IPS-NIHi7 (cell line): Measurements from ENCODE around the gene NDST3.
A peak's percentile ranks its signal among the peaks of the same experiment; 100 is the strongest.

Experiments used
- DNase-seq: peaks from one replicate; pipeline ENCODE4 v3.0.0; 2012; ENCODE audit warnings: mixed read lengths; ENCODE audit errors: extremely low spot score

NDST3 gene

GRCh38 chr4:118081434-118081833, 47.1 kb downstream of the NDST3 start:
- no peak for DNase-seq

DNA sequence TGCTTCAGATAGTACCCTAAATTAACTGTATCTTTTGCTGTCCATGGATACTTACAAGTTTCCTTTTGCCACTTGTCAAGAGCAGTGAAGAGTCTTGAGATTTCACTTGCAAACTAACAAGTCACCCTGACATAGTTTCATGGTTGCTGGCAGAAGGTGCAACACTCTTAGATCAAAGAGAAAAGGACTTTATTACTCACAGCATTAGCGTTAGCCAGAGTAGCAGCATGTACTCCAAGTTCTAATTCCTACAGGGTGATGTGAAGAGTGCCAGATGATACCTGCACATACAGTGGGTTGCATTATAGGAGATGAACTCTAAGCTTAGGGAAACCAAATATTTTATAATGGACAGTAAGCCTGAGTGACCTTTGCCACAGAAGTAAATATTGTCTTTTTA, 47.9 kb downstream of the NDST3 start:
- no peak for DNase-seq

DNA sequence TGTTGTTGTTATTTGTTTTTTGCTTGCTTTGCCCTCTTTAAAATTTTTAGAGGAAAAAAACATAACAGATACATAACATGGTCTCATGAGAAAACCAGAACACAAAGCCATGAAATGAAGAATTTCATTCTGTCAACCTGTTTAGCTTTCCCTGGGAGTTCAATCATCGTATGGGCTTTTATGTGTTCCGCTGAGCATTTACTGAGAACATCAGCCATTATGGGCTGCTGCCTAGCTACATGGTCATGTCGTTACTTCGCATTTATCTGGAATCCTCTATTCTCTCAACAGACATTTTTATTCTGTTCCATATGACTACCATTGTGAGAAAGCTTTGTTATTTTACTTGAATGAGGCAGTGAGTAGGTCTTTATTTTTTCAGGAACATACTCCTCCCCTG, 51.4 kb downstream of the NDST3 start:
- no peak for DNase-seq

GRCh38 chr4:118086344-118086743, 52.1 kb downstream of the NDST3 start:
- peak; percentile 22 for DNase-seq

DNA sequence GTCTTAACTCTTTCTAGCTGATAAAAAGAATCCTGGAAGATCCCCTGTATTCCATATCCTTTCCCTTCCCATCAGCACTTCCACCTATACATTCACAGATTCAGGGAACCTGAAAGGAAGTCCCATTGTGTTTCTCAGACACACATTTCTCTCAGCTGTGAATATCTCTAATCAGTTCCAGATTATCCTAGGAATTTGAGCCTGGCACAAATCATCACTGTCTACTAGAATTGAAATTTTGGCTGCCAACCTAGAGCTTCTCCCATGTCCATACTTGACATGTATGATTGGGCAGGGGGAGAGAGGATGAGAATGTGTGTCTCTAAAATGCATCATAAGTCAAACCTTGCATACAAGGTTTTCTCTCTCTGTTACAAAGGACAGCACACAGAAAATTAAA, 53.1 kb downstream of the NDST3 start:
- no peak for DNase-seq

DNA sequence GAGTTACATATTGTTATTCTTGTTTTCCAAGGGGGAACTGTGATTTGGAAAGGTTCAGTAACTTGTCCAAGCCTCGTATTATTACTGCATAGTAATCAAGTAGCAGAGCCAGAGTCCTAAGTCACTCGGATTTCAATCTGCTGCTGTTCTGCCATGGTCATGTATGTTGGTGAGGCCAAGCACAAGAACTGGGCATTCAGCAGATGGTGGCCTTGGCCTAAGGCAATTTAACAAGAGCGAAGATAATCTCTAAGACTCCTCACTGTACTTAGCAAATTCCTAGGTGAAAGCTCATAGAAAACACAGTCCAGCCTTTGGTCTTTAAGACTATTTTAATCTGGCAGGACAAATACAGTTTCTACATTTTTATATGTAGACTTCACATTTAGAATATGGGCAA, 64.8 kb downstream of the NDST3 start:
- DNase-seq: no peak

- no peak for DNase-seq
These were observed 67.9 kb downstream of the NDST3 start for GRCh38 chr4:118102195-118102594.

DNA sequence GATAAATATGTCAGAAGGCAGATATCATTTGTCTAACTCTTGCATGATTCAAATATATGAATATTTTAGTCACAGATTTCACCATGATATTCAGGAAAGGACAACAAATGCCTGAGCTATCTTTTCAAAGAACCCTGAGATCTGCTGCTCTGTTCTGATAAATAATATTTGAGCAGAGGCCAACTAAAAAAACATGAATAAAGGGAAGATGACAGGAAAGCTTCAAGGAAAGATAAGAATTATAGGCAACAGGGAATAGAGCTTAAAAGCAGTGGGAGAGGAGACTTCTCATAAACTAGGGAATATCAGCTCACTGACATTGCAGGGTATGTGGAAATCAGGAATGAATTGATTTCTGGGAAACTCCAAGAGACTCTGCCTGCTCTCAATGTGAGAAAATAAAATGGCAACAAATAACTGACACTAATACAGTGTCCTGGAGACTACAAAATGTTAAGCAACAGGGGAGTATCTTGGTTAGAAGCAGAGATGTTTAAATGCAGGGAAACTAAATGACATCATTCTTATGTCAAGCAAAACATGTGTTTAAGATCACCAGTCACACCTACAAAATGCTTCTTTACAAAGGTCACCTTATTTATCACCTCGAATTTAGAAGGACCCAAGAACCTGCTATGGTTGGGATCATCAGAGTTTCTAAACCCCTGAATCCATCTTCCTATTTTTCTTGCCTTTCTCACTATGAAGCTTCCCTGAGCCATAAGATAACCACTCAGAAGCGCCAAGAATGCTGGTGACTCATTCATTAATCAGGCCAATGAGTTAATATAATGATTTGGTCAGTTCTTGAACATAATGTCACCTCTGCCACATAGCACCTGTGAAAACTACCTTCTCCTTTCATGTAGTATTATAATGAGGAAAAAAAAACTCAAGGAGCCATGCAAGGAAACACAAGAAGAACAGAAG, 78.1 kb downstream of the NDST3 start:
- DNase-seq: no peak

GRCh38 chr4:118113220-118113619, 78.9 kb downstream of the NDST3 start:
- DNase-seq: no peak

DNA sequence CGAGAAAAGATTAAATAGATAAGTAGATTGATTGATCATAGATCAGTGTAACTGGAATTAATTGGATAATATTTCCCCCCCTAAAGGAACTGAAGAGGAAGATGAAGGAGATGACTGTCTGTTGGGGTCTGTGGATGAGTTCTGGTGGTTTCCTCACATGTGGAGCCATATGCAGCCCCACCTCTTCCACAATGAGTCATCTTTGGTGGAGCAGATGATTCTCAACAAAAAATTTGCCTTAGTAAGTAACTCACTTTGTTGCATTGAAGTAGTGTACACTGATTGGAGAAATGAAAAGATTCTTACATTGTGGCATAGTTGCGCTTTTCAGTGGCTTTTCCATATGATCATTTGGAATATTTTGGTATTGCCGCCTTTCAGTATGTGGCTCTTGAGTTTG, 80.4 kb downstream of the NDST3 start:
- DNase-seq: no peak

DNA sequence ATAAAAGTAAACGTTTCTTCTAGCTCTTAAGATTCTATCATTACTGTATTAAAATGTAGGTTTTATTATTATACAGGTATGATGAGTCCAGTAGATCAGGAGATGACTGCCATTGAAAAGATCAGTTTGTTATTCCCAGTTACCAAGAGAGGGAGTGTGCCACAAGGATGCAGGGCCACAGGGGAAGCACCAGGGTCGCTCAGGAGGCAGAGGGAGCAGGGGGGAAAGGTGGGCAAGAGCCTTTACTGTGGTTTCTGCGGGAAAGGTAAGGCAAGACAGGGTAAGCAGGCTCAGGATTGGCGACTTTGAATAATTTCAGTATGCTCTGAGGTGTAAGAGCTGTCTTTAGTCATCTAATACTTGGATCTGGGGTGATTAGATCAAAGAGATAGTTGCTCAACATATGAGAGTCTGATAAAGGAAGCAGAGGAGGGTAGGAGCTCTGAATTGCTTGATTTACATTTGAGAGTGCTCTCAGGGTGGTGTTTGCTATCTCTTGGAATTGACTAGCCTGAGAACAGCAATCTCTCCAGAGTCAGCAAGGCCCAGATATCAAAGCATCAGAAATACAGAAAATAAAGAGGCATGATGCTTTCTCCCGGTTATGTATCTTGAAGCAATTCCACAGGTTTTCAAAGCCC, 86.0 kb downstream of the NDST3 start:
- peak; percentile 15 for DNase-seq

DNA sequence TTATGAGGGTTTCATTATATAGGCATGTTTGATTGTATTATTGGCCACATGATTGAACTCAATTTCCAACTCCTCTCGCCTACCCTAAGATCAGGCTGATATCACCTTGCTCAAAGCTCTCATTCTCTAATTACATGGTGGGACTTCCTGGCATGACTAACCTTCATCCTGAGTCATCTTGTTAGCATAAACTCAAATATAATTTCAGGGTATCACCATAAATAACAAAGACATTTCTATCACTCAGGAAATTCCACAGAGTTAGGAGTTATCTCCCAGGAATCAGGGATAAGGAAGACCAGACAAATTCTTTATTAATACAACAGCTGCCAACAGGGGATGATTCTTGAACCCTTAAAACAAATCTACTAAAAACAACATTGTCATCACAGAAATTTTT, 90.7 kb downstream of the NDST3 start:
- no peak for DNase-seq

DNA sequence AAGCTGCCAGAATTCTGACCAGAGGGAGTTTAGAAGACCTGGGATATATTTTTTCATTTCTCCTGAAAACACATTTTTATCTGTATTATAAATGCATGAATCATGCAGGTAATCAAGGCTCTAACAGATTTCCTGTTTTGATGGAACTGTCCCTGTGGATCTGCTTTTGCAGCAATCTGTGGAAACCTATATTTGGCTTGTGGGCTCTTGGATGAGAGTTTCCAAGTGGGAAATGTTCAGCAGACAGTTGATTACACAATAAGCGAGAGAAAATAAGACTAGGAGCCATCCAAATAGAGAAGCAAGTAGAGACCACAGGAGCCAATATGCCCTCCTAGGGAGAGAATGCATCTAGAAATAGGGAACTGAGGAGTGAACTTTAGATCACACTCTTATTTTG, 105.0 kb downstream of the NDST3 start:
- no peak for DNase-seq

GRCh38 chr4:118141240-118141639, 107.0 kb downstream of the NDST3 start:
- no peak for DNase-seq

DNA sequence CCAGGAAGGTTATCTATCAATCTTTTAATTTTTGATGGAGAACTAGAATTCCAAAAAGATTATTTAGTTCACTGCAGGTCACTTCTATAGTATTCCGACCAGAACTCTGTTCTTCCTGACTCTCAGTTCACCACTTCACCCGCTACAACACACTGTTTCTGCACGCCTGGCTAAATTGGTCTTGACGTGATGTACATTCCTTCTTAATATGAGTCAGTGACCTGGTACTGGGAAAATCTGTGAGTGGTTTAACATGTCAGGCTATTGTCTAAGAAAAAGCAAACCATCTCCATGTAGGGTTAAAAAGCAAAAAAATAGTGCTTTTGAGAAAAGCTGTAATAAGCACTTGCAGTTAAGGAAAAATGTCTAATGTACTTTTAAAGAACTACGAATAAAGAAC, 120.4 kb downstream of the NDST3 start:
- no peak for DNase-seq

GRCh38 chr4:118155516-118155915, 121.2 kb downstream of the NDST3 start:
- DNase-seq: no peak

- no peak for DNase-seq
These were observed 124.6 kb downstream of the NDST3 start for GRCh38 chr4:118158763-118159375.

- DNase-seq: no peak
These were observed 133.0 kb downstream of the NDST3 start for GRCh38 chr4:118167306-118167705.

GRCh38 chr4:118171381-118171780, 137.1 kb downstream of the NDST3 start:
- no peak for DNase-seq

- no peak for DNase-seq
These were observed 138.8 kb downstream of the NDST3 start for GRCh38 chr4:118173126-118173525.

DNA sequence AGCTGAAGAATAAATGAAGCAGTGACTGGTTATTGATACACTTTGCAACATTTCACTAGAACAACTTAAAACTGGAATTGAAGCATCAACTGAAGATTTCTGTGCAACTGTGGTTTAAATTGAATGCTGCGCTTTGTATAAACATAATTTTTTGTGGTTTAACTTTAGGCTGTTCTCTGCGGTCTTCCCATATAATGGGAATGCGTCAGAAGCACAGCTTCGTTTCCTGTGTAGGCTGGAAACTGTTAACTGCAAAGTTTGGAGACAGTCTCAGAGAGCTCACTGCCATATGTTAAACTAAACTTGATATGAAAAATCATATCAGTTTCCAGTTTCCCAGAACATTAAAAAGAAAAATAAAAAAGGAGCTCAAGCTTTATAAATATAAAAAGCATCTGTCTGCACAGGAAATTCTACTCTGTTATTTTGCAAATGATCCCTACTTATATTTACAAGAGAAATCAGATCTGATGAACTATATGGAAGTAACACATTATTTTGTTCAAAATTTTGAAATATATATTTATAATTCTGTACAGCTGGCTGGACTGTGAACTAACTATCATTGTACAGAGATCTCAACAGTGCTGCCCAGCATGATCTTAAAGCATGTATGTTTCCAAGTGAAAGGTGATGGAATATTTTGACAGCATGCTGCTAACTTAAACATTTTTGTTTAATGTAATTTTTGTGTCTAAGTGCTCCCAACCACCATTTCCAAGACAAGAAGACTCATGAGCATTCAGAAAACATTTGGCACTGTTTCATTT, 139.9 kb downstream of the NDST3 start:
- DNase-seq: no peak

- DNase-seq: peak; percentile 14
These were observed 141.2 kb downstream of the NDST3 start for GRCh38 chr4:118175506-118175905.
